ENCODE measurements around the gene PPP1R14C.

PPP1R14C gene

DNA sequence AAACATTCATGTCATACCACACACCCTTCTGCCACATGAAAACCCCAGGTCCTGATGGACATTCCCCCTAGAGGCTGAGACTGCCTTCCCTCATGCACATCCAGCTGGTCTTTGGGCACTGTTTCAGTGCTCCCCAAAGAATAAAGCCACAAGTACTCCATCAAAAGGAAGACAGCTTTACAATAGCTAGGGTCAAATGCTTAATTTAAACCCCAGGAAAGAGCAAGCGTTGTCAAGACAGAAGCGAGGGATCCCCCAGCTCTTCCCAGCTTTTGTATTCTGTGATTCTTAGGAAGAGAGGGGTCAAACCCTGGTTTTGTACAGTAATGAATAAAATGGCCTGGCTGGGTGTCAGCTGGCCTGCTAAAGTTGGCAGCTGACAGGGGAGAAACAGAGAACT is 143.6 kb downstream of the PPP1R14C start:
- H3K4me3 ChIP-seq (ENCODE audit: low read depth, low read length), result no peak overlapping the region
- DNase-seq (ENCODE audit: low read depth, low spot score), result no peak
- POLR2A ChIA-PET, result no interaction called here
- CTCF ChIA-PET, result no interaction called here
- TF ChIP-seq, protein P1, sequence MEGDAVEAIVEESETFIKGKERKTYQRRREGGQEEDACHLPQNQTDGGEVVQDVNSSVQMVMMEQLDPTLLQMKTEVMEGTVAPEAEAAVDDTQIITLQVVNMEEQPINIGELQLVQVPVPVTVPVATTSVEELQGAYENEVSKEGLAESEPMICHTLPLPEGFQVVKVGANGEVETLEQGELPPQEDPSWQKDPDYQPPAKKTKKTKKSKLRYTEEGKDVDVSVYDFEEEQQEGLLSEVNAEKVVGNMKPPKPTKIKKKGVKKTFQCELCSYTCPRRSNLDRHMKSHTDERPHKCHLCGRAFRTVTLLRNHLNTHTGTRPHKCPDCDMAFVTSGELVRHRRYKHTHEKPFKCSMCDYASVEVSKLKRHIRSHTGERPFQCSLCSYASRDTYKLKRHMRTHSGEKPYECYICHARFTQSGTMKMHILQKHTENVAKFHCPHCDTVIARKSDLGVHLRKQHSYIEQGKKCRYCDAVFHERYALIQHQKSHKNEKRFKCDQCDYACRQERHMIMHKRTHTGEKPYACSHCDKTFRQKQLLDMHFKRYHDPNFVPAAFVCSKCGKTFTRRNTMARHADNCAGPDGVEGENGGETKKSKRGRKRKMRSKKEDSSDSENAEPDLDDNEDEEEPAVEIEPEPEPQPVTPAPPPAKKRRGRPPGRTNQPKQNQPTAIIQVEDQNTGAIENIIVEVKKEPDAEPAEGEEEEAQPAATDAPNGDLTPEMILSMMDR (IDR thresholded peaks at IDR 0.05; ENCODE audit: insufficient read depth, low read length, missing control alignments), result no peak

GRCh38 chr6:150286912-150287311 is 144.1 kb downstream of the PPP1R14C start:
- no peak overlapping the region for H3K4me3 ChIP-seq (ENCODE audit: low read depth, low read length)
- DNase-seq (ENCODE audit: low read depth, low spot score), result no peak
- TF ChIP-seq, protein P1 (IDR thresholded peaks at IDR 0.05; ENCODE audit: insufficient read depth, low read length, missing control alignments), result no peak
- CTCF ChIA-PET, result no interaction called here
- POLR2A ChIA-PET, result no interaction called here

GRCh38 chr6:150288456-150288855 is 145.6 kb downstream of the PPP1R14C start:
- POLR2A ChIA-PET, result no interaction called here
- CTCF ChIA-PET, result interaction anchor here (1.7 to 2.0 kb wide), 3 partner anchors 18 to 208 kb away, joined by 4 to 5 read pairs (median 4); no protein-coding TSS in a partner anchor
- TF ChIP-seq, protein P1 (IDR thresholded peaks at IDR 0.05; ENCODE audit: insufficient read depth, low read length, missing control alignments), result no peak
- no peak overlapping the region for H3K4me3 ChIP-seq (ENCODE audit: low read depth, low read length)
- no peak for DNase-seq (ENCODE audit: low read depth, low spot score)

- H3K4me3 ChIP-seq (ENCODE audit: low read depth, low read length), result no peak overlapping the region
- DNase-seq (ENCODE audit: low read depth, low spot score), result no peak
- TF ChIP-seq, protein P1 (IDR thresholded peaks at IDR 0.05; ENCODE audit: insufficient read depth, low read length, missing control alignments), result no peak
- CTCF ChIA-PET, result interaction anchor here (0.9 to 2.0 kb wide), 3 partner anchors 19 to 21 kb away, joined by 3 to 4 read pairs (median 4); no protein-coding TSS in a partner anchor
- POLR2A ChIA-PET, result no interaction called here
These were observed 146.7 kb downstream of the PPP1R14C start for GRCh38 chr6:150289454-150290071.

GRCh38 chr6:150290429-150290828 is 147.6 kb downstream of the PPP1R14C start:
- TF ChIP-seq, protein P1 (IDR thresholded peaks at IDR 0.05; ENCODE audit: insufficient read depth, low read length, missing control alignments), result no peak
- ChIA-PET CTCF (interaction anchor here (0.9 to 1.1 kb wide), 3 partner anchors 10 to 211 kb away, joined by 3 read pairs; no protein-coding TSS in a partner anchor), POLR2A (no interaction called here)
- no peak for DNase-seq (ENCODE audit: low read depth, low spot score)
- no peak overlapping the region for H3K4me3 ChIP-seq (ENCODE audit: low read depth, low read length)

DNA sequence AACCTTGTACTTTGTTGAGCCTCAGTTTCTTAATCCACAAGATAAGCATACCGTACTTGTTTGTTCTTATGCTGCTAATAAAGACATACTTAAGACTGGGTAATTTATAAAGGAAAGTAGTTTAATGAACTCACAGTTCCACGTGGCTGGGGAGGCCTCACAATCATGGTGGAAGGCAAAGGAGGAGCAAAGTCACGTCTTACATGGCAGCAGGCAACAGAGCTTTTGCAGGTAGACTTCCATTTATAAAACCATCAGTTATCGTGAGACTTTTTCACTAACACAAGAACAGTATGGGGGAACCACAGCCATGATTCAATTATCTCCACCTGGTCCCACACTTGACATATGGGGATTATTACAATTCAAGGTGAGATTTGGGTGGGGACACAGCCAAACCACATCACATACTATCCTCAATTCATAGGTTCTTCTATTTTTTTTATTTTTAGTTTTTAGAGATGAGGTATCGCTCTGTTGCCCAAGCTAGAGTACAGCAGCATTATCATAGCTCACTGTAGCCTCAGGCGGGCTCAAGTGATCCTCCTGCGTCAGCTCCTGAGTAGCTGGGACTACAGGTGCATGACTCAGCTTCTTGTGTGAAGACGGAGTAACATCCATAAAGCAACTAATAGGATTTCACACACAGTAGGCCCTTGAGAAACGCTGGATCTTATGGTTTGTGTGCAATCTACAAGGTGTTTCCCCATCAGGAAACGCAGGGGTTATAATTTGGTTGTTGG is 149.3 kb downstream of the PPP1R14C start:
- TF ChIP-seq, protein P1 (IDR thresholded peaks at IDR 0.05; ENCODE audit: insufficient read depth, low read length, missing control alignments), result no peak
- ChIA-PET CTCF (no interaction called here), POLR2A (no interaction called here)
- H3K4me3 ChIP-seq (ENCODE audit: low read depth, low read length), result no peak overlapping the region
- no peak for DNase-seq (ENCODE audit: low read depth, low spot score)
